ENCODE measurements around the gene KRTAP4-5.
"Not testable (repeated sequence)": the region's sequence is repeated elsewhere in the genome, so short reads cannot be mapped to it uniquely, and the experiment has no call there.

The KRTAP4-5 gene

GRCh38 chr17:41118721-41119120 is 30.9 kb downstream of the KRTAP4-5 start:
- Histone ChIP-seq H3K4me1 (ENCODE audit: control insufficient read depth, insufficient read depth, low read length) (no peaks in the 10 kb centered on the region), H3K4me3 (ENCODE audit: low read length) (no peak overlapping the region), H3K27ac (ENCODE audit: low read depth, low read length) (no peak overlapping the region), H3K9ac (ENCODE audit: low read length) (no peak overlapping the region), H3K27me3 (ENCODE audit: control insufficient read depth, insufficient read depth, low read length) (no peaks in the 10 kb centered on the region), H3K36me3 (ENCODE audit: control insufficient read depth, insufficient read depth, low read length) (no peaks in the 10 kb centered on the region)

DNA sequence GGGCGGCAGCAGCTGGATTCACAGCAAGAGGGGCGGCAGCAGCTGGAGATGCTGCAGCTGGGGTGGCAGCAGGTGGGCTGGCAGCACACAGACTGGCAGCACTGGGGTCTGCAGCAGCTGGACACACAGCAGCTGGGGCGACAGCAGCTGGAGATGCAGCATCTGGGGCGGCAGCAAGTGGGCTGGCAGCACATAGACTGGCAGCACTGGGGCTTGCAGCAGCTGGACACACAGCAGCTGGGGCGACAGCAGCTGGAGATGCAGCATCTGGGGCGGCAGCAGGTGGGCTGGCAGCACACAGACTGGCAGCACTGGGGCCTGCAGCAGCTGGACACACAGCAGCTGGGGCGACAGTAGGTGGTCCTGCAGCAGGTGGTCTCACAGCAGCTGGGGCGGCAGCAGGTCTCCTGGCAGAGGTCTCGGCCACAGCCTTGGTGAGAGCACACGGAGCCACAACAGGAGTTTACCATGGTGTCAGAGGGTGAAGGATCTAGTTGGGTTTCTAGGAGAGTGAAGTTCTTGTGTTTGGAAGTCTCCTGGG is 31.7 kb downstream of the KRTAP4-5 start, which contains the start of gene KRTAP4-11:
Gene KRTAP4-11 (minus strand): TSS at position 528 of the 541 bp plus-strand sequence. CDS start 58 bp downstream, at position 470.
- not testable (repeated sequence) for H3K4me3 ChIP-seq (ENCODE audit: low read length); H3K36me3 ChIP-seq (ENCODE audit: control insufficient read depth, insufficient read depth, low read length); H3K9ac ChIP-seq (ENCODE audit: low read length); H3K4me1 ChIP-seq (ENCODE audit: control insufficient read depth, insufficient read depth, low read length); H3K27me3 ChIP-seq (ENCODE audit: control insufficient read depth, insufficient read depth, low read length); H3K27ac ChIP-seq (ENCODE audit: low read depth, low read length)

DNA sequence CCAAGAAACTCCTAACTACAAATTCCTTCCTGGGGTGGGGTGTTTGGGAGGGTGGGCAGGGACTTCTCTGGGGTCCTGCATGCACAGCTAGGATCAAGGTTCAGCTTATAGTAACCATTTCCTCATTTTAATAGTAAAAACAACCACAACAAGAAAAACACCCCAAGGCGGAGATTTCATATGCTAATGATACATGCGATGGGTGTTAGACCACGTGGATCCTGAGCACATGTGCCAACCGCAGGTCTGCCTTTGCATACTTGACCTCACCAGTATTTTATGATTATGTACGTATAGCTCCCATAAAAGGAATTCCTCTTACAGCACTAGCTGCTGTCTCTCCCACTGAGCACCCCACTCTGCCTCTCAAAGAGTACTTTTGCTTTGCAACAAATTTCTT is 33.3 kb downstream of the KRTAP4-5 start:
- Histone ChIP-seq H3K4me3 (ENCODE audit: low read length) (no peak overlapping the region), H3K27me3 (ENCODE audit: control insufficient read depth, insufficient read depth, low read length) (no peaks in the 10 kb centered on the region), H3K36me3 (ENCODE audit: control insufficient read depth, insufficient read depth, low read length) (no peaks in the 10 kb centered on the region), H3K27ac (ENCODE audit: low read depth, low read length) (no peak overlapping the region), H3K9ac (ENCODE audit: low read length) (no peak overlapping the region), H3K4me1 (ENCODE audit: control insufficient read depth, insufficient read depth, low read length) (no peaks in the 10 kb centered on the region)

- Histone ChIP-seq H3K4me3 (ENCODE audit: low read length) (no peak overlapping the region), H3K4me1 (ENCODE audit: control insufficient read depth, insufficient read depth, low read length) (no peaks in the 10 kb centered on the region), H3K27me3 (ENCODE audit: control insufficient read depth, insufficient read depth, low read length) (peaks cover 2% of the 10 kb centered on the region), H3K9ac (ENCODE audit: low read length) (no peak overlapping the region), H3K36me3 (ENCODE audit: control insufficient read depth, insufficient read depth, low read length) (no peaks in the 10 kb centered on the region), H3K27ac (ENCODE audit: low read depth, low read length) (no peak overlapping the region)
Observed at GRCh38 chr17:41111151-41111885, 38.3 kb downstream of the KRTAP4-5 start.

DNA sequence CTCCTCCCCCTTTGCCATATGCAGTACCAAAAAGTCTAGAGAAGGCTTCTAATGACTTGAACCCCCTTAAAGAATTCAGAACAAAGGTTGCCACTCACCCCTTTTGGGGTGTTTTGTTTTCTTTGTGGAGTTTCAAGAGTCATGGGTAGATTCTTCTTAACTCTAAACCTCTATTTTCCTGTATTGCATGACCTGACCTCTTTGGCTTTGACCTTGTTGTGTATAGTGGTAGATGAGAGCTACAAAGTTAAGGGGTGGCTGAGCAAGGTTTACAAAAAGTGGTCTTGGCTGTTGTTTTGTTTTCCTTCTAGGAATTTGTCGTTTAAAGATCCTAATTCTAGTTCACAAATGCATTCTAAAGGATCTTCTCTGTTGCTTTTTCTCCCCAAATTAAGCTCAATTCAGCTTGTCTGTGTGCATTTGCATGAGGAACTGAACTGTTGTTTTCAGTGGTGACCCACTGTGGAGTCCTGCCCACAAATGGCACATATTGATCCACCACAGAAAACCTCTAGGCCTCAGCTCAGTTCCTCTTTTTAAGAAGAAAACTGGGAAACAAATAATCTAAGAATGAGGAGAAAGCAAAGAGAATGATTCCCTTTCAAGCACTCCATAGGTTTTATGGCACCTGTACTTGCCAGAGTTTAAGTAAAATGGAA is 40.8 kb downstream of the KRTAP4-5 start:
- H3K4me1 ChIP-seq (ENCODE audit: control insufficient read depth, insufficient read depth, low read length); H3K27ac ChIP-seq (ENCODE audit: low read depth, low read length); H3K36me3 ChIP-seq (ENCODE audit: control insufficient read depth, insufficient read depth, low read length); H3K27me3 ChIP-seq (ENCODE audit: control insufficient read depth, insufficient read depth, low read length); H3K9ac ChIP-seq (ENCODE audit: low read length); H3K4me3 ChIP-seq (ENCODE audit: low read length): not testable (repeated sequence)

DNA sequence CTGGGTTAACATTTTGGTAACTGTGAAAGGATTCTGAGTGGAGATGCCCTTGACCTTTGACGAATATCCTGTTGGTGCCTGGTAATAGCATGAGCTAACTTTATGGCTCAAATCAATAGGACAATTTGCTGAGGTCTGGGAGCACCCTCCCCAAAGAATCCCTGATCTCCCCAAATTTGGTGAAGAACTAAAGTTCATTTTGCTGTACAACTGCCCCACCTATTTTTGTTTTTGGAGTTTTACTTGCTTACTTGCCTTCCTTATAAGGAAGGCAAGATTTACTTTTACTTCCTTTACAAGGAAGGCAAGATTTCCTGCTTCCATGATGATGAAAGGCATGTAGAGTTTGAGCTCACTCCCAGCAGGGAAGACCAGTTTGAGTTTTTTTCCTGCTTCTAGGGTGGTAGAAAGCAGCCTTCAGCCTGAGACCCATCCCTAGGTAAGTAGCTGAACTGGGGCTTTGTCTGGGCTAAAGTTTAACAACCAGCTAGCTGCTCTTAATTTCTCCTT is 41.6 kb downstream of the KRTAP4-5 start:
- peaks cover 2% of the 10 kb centered on the region for H3K27me3 ChIP-seq (ENCODE audit: control insufficient read depth, insufficient read depth, low read length)
- H3K36me3 ChIP-seq (ENCODE audit: control insufficient read depth, insufficient read depth, low read length), result no peaks in the 10 kb centered on the region
- H3K4me3 ChIP-seq (ENCODE audit: low read length), result no peak overlapping the region
- no peak overlapping the region for H3K27ac ChIP-seq (ENCODE audit: low read depth, low read length)
- no peak overlapping the region for H3K9ac ChIP-seq (ENCODE audit: low read length)
- no peaks in the 10 kb centered on the region for H3K4me1 ChIP-seq (ENCODE audit: control insufficient read depth, insufficient read depth, low read length)

DNA sequence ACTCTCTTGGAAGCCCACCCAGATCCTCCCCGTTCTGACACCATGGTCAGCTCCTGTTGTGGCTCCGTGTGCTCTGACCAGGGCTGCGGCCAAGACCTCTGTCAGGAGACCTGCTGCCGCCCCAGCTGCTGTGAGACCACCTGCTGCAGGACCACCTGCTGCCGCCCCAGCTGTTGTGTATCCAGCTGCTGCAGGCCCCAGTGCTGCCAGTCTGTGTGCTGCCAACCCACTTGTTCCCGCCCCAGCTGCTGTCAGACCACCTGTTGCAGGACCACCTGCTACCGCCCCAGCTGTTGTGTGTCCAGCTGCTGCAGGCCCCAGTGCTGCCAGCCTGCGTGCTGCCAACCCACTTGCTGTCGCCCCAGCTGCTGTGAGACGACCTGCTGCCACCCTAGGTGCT is 44.3 kb downstream of the KRTAP4-5 start, which contains the start of gene KRTAP4-9:
Gene KRTAP4-9 (plus strand): TSS at position 43 of the 400 bp plus-strand sequence. CDS start 0 bp downstream, at position 43.
- H3K36me3 ChIP-seq (ENCODE audit: control insufficient read depth, insufficient read depth, low read length); H3K4me3 ChIP-seq (ENCODE audit: low read length); H3K27me3 ChIP-seq (ENCODE audit: control insufficient read depth, insufficient read depth, low read length); H3K9ac ChIP-seq (ENCODE audit: low read length); H3K4me1 ChIP-seq (ENCODE audit: control insufficient read depth, insufficient read depth, low read length); H3K27ac ChIP-seq (ENCODE audit: low read depth, low read length): not testable (repeated sequence)

DNA sequence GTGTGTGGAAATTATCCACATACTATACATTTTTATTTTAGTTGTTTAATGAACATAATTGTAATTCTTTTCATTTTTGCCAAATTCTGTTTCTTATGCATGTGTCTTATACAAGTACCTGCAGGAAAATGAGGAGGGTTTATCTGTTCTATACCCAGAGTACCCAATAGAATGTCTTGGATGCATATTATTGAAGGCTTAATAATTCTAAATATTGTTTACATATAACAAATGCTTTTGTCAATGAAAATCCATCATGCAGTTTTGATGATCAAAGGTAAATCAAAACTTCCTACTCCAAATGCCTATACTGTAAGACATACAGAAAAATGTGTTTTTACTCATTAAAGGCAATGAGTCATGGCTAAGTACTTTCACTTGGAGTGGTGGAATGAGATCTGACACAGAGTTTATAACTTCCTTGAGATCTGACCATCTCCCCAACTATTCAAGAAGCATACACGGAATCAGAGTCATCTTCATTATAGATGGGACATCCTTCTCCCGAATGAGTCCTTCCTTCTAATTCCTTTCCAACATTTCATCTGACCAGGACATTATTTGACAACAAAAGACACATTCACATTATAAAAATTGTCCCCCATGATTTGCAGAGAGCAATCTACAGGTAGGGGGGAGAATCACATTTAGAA is 45.1 kb downstream of the KRTAP4-5 start:
- H3K27ac ChIP-seq (ENCODE audit: low read depth, low read length); H3K9ac ChIP-seq (ENCODE audit: low read length); H3K4me1 ChIP-seq (ENCODE audit: control insufficient read depth, insufficient read depth, low read length); H3K27me3 ChIP-seq (ENCODE audit: control insufficient read depth, insufficient read depth, low read length); H3K4me3 ChIP-seq (ENCODE audit: low read length); H3K36me3 ChIP-seq (ENCODE audit: control insufficient read depth, insufficient read depth, low read length): not testable (repeated sequence)

GRCh38 chr17:41103896-41104295 is 45.7 kb downstream of the KRTAP4-5 start:
- no peak overlapping the region for H3K9ac ChIP-seq (ENCODE audit: low read length)
- peaks cover 2% of the 10 kb centered on the region for H3K27me3 ChIP-seq (ENCODE audit: control insufficient read depth, insufficient read depth, low read length)
- H3K27ac ChIP-seq (ENCODE audit: low read depth, low read length), result no peak overlapping the region
- H3K4me3 ChIP-seq (ENCODE audit: low read length), result no peak overlapping the region
- H3K4me1 ChIP-seq (ENCODE audit: control insufficient read depth, insufficient read depth, low read length), result no peaks in the 10 kb centered on the region
- H3K36me3 ChIP-seq (ENCODE audit: control insufficient read depth, insufficient read depth, low read length), result no peaks in the 10 kb centered on the region

GRCh38 chr17:41101586-41102259 is 47.9 kb downstream of the KRTAP4-5 start, which contains the start of gene KRTAP4-16:
Gene KRTAP4-16 (minus strand): TSS chr17:41102209. CDS start chr17:41102209, 0 bp downstream.
- H3K4me3 ChIP-seq (ENCODE audit: low read length), result no peak within 1 kb of the TSS
- no peaks in the 10 kb centered on the region for H3K27me3 ChIP-seq (ENCODE audit: control insufficient read depth, insufficient read depth, low read length)
- no peak within 1 kb of the TSS for H3K9ac ChIP-seq (ENCODE audit: low read length)
- H3K4me1 ChIP-seq (ENCODE audit: control insufficient read depth, insufficient read depth, low read length), result no peaks in the 10 kb centered on the region
- no peaks in the 10 kb centered on the region for H3K36me3 ChIP-seq (ENCODE audit: control insufficient read depth, insufficient read depth, low read length)
- H3K27ac ChIP-seq (ENCODE audit: low read depth, low read length), result no peak within 1 kb of the TSS

DNA sequence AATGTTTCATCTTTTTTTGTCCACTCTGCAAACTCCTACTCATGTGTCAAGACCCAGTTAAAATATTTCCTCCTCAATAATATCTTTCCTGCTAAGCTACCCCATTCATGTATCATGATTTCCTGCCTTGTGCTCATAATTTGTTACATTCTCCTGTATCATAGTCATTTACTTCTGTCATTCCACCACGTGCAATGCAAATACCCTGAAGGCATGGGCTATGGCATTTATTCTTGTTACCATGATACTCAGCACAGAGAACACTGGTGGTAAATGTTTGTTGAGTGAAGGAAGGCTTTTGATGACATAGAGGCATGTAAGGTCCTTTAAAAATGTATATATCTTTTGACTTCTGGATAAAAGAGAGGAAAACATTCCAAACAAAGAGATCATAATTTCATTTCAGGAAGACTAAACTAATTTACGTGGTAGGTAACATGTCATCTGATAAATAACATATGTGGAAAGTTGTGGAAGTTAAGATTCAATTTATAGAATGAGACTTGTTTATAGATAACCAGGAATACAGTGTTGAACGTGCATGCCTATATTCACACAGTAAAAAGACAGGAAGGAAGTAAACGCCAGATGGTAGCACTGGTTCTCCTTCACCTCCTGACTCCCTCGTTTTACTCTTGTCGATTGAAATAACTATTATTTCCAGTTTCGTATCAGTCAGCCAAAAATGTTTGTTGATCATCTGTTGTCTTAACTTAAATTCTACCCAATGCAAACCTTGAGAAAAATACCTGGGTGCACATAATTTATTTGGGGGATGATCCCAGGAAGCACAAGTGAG is 49.7 kb downstream of the KRTAP4-5 start:
- H3K4me1 ChIP-seq (ENCODE audit: control insufficient read depth, insufficient read depth, low read length); H3K36me3 ChIP-seq (ENCODE audit: control insufficient read depth, insufficient read depth, low read length); H3K9ac ChIP-seq (ENCODE audit: low read length); H3K27ac ChIP-seq (ENCODE audit: low read depth, low read length); H3K4me3 ChIP-seq (ENCODE audit: low read length); H3K27me3 ChIP-seq (ENCODE audit: control insufficient read depth, insufficient read depth, low read length): not testable (repeated sequence)
